Measurements from ENCODE around the gene USP50.
"Not testable (repeated sequence)": the region's sequence is repeated elsewhere in the genome, so short reads cannot be mapped to it uniquely, and the experiment has no call there.

The USP50 gene

GRCh38 chr15:50546566-50546965 lies at the start of gene USP50:
TSS of gene USP50 (minus strand) at chr15:50546666. CDS start at chr15:50546525, 141 bp downstream.
- DNase-seq, result no peak

- no peak for DNase-seq
Observed at GRCh38 chr15:50594311-50594710, 47.8 kb upstream of the USP50 start.

GRCh38 chr15:50593761-50594160 lies 47.3 kb upstream of the USP50 start:
- DNase-seq, result no peak

- no peak for DNase-seq
Observed at GRCh38 chr15:50590288-50590687, 43.8 kb upstream of the USP50 start.

GRCh38 chr15:50577492-50577891 lies 31.0 kb upstream of the USP50 start:
- DNase-seq, result no peak

- no peak for DNase-seq
Observed at GRCh38 chr15:50576166-50576565, 29.7 kb upstream of the USP50 start.

- not testable (repeated sequence) for DNase-seq
Observed at GRCh38 chr15:50573842-50574241, 27.4 kb upstream of the USP50 start.

- DNase-seq, result no peak
Observed at GRCh38 chr15:50563756-50564155, 17.3 kb upstream of the USP50 start.

GRCh38 chr15:50562735-50563640 lies 16.5 kb upstream of the USP50 start:
- DNase-seq, result no peak

GRCh38 chr15:50558012-50558411 lies 11.5 kb upstream of the USP50 start:
- no peak for DNase-seq

GRCh38 chr15:50556642-50557371 lies 10.3 kb upstream of the USP50 start:
- no peak for DNase-seq

GRCh38 chr15:50552238-50552637 lies 5.8 kb upstream of the USP50 start:
- DNase-seq, result no peak

- DNase-seq, result no peak
Observed at GRCh38 chr15:50549326-50549725, 2.9 kb upstream of the USP50 start.

- no peak for DNase-seq
Observed at GRCh38 chr15:50544368-50544767, 2.1 kb downstream of the USP50 start.

GRCh38 chr15:50543556-50543955 lies 2.9 kb downstream of the USP50 start:
- DNase-seq, result no peak

- no peak for DNase-seq
Observed at GRCh38 chr15:50542887-50543210, 3.6 kb downstream of the USP50 start.

GRCh38 chr15:50531766-50532165 lies 14.7 kb downstream of the USP50 start:
- no peak for DNase-seq

- DNase-seq, result no peak
Observed at GRCh38 chr15:50531163-50531562, 15.3 kb downstream of the USP50 start.

GRCh38 chr15:50523851-50524251 lies 22.6 kb downstream of the USP50 start:
- DNase-seq, result no peak

GRCh38 chr15:50519740-50520425 lies 26.6 kb downstream of the USP50 start:
- no peak for DNase-seq

GRCh38 chr15:50513001-50513400 lies 33.5 kb downstream of the USP50 start:
- no peak for DNase-seq

- DNase-seq, result peak in 1 of 58 donors; percentile 17
Observed at GRCh38 chr15:50506121-50506520, 40.3 kb downstream of the USP50 start.
